IPS-20b (cell line): ENCODE data around the gene IFNLR1.

Source experiments
- H3K27ac ChIP-seq: one replicate; pipeline ENCODE4 v1.5.1; 2013; ENCODE audit warnings: low read length
- H3K27me3 ChIP-seq: 2 replicates; pipeline ENCODE4 v1.6.1; 2013; ENCODE audit warnings: mild to moderate bottlenecking, low read length, inconsistent platforms; ENCODE audit not compliant: insufficient read depth
- H3K36me3 ChIP-seq: 2 replicates; pipeline ENCODE4 v1.6.1; 2013; ENCODE audit warnings: low read depth, mild to moderate bottlenecking, inconsistent platforms, low read length, moderate library complexity; ENCODE audit not compliant: insufficient read depth
- H3K4me1 ChIP-seq: 2 replicates; pipeline ENCODE4 v1.6.1; 2013; ENCODE audit warnings: mild to moderate bottlenecking, control low read depth, inconsistent platforms, low read length, moderate library complexity; ENCODE audit not compliant: insufficient read depth
- H3K4me3 ChIP-seq: 2 replicates; pipeline ENCODE4 v1.5.1; 2013; ENCODE audit warnings: mild to moderate bottlenecking, low read length, inconsistent platforms
- H3K9ac ChIP-seq: 2 replicates; pipeline ENCODE4 v1.6.1; 2013; ENCODE audit warnings: low read depth, mild to moderate bottlenecking, inconsistent platforms, low read length, moderate library complexity
- H3K9me3 ChIP-seq: 2 replicates; pipeline ENCODE4 v1.6.1; 2013; ENCODE audit warnings: mild to moderate bottlenecking, low read depth, low read length, inconsistent platforms; ENCODE audit not compliant: insufficient read depth

The IFNLR1 gene

GRCh38 chr1:24126018-24126671 is 60.9 kb downstream of the IFNLR1 start:
- Histone ChIP-seq H3K9me3 (no peaks in the 10 kb centered on the region; the same call in 1 of the 2 replicates), H3K9ac (no peak overlapping the region), H3K27me3 (no peaks in the 10 kb centered on the region), H3K27ac (no peak overlapping the region), H3K4me3 (no peak overlapping the region), H3K36me3 (no peaks in the 10 kb centered on the region), H3K4me1 (peaks cover 4% of the 10 kb centered on the region; the same call in 1 of the 2 replicates)

- Histone ChIP-seq H3K9me3 (no peaks in the 10 kb centered on the region; the same call in 1 of the 2 replicates), H3K27me3 (no peaks in the 10 kb centered on the region), H3K9ac (no peak overlapping the region), H3K36me3 (no peaks in the 10 kb centered on the region), H3K4me1 (peaks cover 4% of the 10 kb centered on the region; the same call in 1 of the 2 replicates), H3K4me3 (no peak overlapping the region), H3K27ac (no peak overlapping the region)
Measured at GRCh38 chr1:24125456-24125855, 61.6 kb downstream of the IFNLR1 start.

- Histone ChIP-seq H3K27ac (no peak overlapping the region), H3K4me3 (no peak overlapping the region), H3K4me1 (peaks cover 4% of the 10 kb centered on the region; the same call in 1 of the 2 replicates), H3K36me3 (no peaks in the 10 kb centered on the region), H3K9me3 (no peaks in the 10 kb centered on the region; the same call in 1 of the 2 replicates), H3K9ac (no peak overlapping the region), H3K27me3 (no peaks in the 10 kb centered on the region)
Measured at GRCh38 chr1:24124980-24125379, 62.1 kb downstream of the IFNLR1 start.

- Histone ChIP-seq H3K27ac (no peak overlapping the region), H3K36me3 (no peaks in the 10 kb centered on the region), H3K27me3 (no peaks in the 10 kb centered on the region), H3K9me3 (no peaks in the 10 kb centered on the region), H3K4me3 (no peak overlapping the region), H3K9ac (no peak overlapping the region), H3K4me1 (no peaks in the 10 kb centered on the region)
Measured at GRCh38 chr1:24123611-24124010, 63.5 kb downstream of the IFNLR1 start.

- no peak overlapping the region for H3K9ac ChIP-seq
- H3K4me1 ChIP-seq, result no peaks in the 10 kb centered on the region
- H3K4me3 ChIP-seq, result no peak overlapping the region
- H3K27me3 ChIP-seq, result no peaks in the 10 kb centered on the region
- no peaks in the 10 kb centered on the region for H3K9me3 ChIP-seq
- no peak overlapping the region for H3K27ac ChIP-seq
- H3K36me3 ChIP-seq, result no peaks in the 10 kb centered on the region
Measured at GRCh38 chr1:24122776-24123175, 64.3 kb downstream of the IFNLR1 start.

GRCh38 chr1:24121406-24121805 is 65.7 kb downstream of the IFNLR1 start:
- Histone ChIP-seq H3K36me3 (no peaks in the 10 kb centered on the region), H3K27me3 (no peaks in the 10 kb centered on the region), H3K4me1 (no peaks in the 10 kb centered on the region), H3K4me3 (no peak overlapping the region), H3K9ac (no peak overlapping the region), H3K27ac (no peak overlapping the region), H3K9me3 (no peaks in the 10 kb centered on the region)

- Histone ChIP-seq H3K27ac (no peak overlapping the region), H3K4me3 (no peak overlapping the region), H3K4me1 (no peaks in the 10 kb centered on the region), H3K36me3 (no peaks in the 10 kb centered on the region), H3K9ac (no peak overlapping the region), H3K27me3 (no peaks in the 10 kb centered on the region), H3K9me3 (no peaks in the 10 kb centered on the region)
Measured at GRCh38 chr1:24120965-24121364, 66.1 kb downstream of the IFNLR1 start.

- H3K27me3 ChIP-seq, result no peaks in the 10 kb centered on the region
- H3K27ac ChIP-seq, result no peak overlapping the region
- no peaks in the 10 kb centered on the region for H3K36me3 ChIP-seq
- no peaks in the 10 kb centered on the region for H3K4me1 ChIP-seq
- no peak overlapping the region for H3K4me3 ChIP-seq
- H3K9ac ChIP-seq, result no peak overlapping the region
- no peaks in the 10 kb centered on the region for H3K9me3 ChIP-seq
Measured at GRCh38 chr1:24119859-24120756, 67.0 kb downstream of the IFNLR1 start.

GRCh38 chr1:24119489-24119858 is 67.6 kb downstream of the IFNLR1 start:
- Histone ChIP-seq H3K9me3 (no peaks in the 10 kb centered on the region), H3K27me3 (no peaks in the 10 kb centered on the region), H3K27ac (no peak overlapping the region), H3K36me3 (no peaks in the 10 kb centered on the region), H3K4me3 (no peak overlapping the region), H3K9ac (no peak overlapping the region), H3K4me1 (no peaks in the 10 kb centered on the region; the same call in 1 of the 2 replicates)

GRCh38 chr1:24118410-24119242 is 68.5 kb downstream of the IFNLR1 start:
- Histone ChIP-seq H3K36me3 (no peaks in the 10 kb centered on the region), H3K27me3 (no peaks in the 10 kb centered on the region), H3K9me3 (no peaks in the 10 kb centered on the region), H3K4me1 (no peaks in the 10 kb centered on the region; the same call in 1 of the 2 replicates), H3K4me3 (no peak overlapping the region), H3K9ac (no peak overlapping the region), H3K27ac (no peak overlapping the region)

GRCh38 chr1:24117722-24118409 is 69.2 kb downstream of the IFNLR1 start:
- Histone ChIP-seq H3K27me3 (no peaks in the 10 kb centered on the region), H3K27ac (no peak overlapping the region)

More at GRCh38 chr1:24117722-24118409, 69.2 kb downstream of the IFNLR1 start:
- H3K4me1 ChIP-seq, result no peaks in the 10 kb centered on the region; the same call in 1 of the 2 replicates
- no peak overlapping the region for H3K9ac ChIP-seq
- no peaks in the 10 kb centered on the region for H3K36me3 ChIP-seq
- H3K9me3 ChIP-seq, result no peaks in the 10 kb centered on the region
- H3K4me3 ChIP-seq, result no peak overlapping the region
